GM18867 (cell line): ENCODE results near the gene DIAPH2.
"Not testable (repeated sequence)": the region's sequence is repeated elsewhere in the genome, so short reads cannot be mapped to it uniquely, and the experiment has no call there.

ENCODE experiments used
- ATAC-seq: cut with Tn5 transposase; IDR thresholded peaks from one replicate; pipeline ENCODE4 v1.9.1; 2021; ENCODE audit warnings: mild to moderate bottlenecking, moderate library complexity; ENCODE audit not compliant: unreplicated experiment

DIAPH2 gene

GRCh38 chrX:97358941-97359340 lies 674.3 kb downstream of the DIAPH2 start:
- no peak for ATAC-seq

GRCh38 chrX:97363843-97364242 lies 679.2 kb downstream of the DIAPH2 start:
- no peak for ATAC-seq

- no peak for ATAC-seq
Observed at GRCh38 chrX:97366237-97366636, 681.6 kb downstream of the DIAPH2 start.

GRCh38 chrX:97367125-97367524 lies 682.5 kb downstream of the DIAPH2 start:
- ATAC-seq: no peak

GRCh38 chrX:97369947-97370346 lies 685.3 kb downstream of the DIAPH2 start:
- no peak for ATAC-seq

- no peak for ATAC-seq
Observed at GRCh38 chrX:97372001-97372766, 687.5 kb downstream of the DIAPH2 start.

- ATAC-seq: no peak
Observed at GRCh38 chrX:97374266-97374665, 689.6 kb downstream of the DIAPH2 start.

- no peak for ATAC-seq
Observed at GRCh38 chrX:97380200-97380599, 695.6 kb downstream of the DIAPH2 start.

GRCh38 chrX:97384685-97385084 lies 700.0 kb downstream of the DIAPH2 start:
- ATAC-seq: no peak

- ATAC-seq: no peak
Observed at GRCh38 chrX:97387004-97387403, 702.4 kb downstream of the DIAPH2 start.

GRCh38 chrX:97389761-97390192 lies 705.1 kb downstream of the DIAPH2 start:
- ATAC-seq: no peak

- ATAC-seq: no peak
Observed at GRCh38 chrX:97397371-97397770, 712.7 kb downstream of the DIAPH2 start.

- peak; percentile 40 for ATAC-seq
Observed at GRCh38 chrX:97398030-97398551, 713.4 kb downstream of the DIAPH2 start.

GRCh38 chrX:97399400-97399799 lies 714.8 kb downstream of the DIAPH2 start:
- ATAC-seq: peak; percentile 47

GRCh38 chrX:97400492-97400891 lies 715.9 kb downstream of the DIAPH2 start:
- no peak for ATAC-seq

- ATAC-seq: peak; percentile 64
Observed at GRCh38 chrX:97401154-97401553, 716.5 kb downstream of the DIAPH2 start.

- ATAC-seq: no peak
Observed at GRCh38 chrX:97401586-97402136, 717.0 kb downstream of the DIAPH2 start.

- no peak for ATAC-seq
Observed at GRCh38 chrX:97402333-97402732, 717.7 kb downstream of the DIAPH2 start.

GRCh38 chrX:97402903-97403302 lies 718.3 kb downstream of the DIAPH2 start:
- no peak for ATAC-seq

- no peak for ATAC-seq
Observed at GRCh38 chrX:97405031-97405660, 720.5 kb downstream of the DIAPH2 start.

GRCh38 chrX:97409632-97410415 lies 725.2 kb downstream of the DIAPH2 start:
- not testable (repeated sequence) for ATAC-seq
